ENCODE measurements around the gene ZNF423.

DNA sequence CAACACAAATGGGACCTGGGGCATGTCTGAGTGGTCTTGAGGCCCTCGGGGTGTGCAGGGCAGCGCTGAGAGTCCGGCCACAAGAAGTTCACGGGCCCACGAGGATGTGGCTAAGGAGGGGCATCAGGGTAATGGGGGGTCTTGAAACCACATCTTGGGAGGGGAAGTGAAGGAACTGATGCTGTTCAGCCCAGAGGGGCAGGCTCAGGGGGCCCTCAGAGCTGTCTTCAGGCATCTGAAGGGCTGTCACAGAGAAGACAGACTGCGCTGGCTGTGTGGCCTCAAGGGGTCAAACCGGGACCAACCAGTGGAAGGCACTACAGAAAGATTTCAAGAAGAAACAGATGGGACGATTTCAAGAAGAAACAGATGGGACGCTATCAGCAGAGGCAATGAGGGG is 45.1 kb downstream of the ZNF423 start:
- TF ChIP-seq CTCF (IDR thresholded peaks at IDR 0.05; ENCODE audit: borderline replicate concordance, extremely low read depth, low read length, poor library complexity, severe bottlenecking) (no peak), EZH2 (IDR thresholded peaks at IDR 0.05; ENCODE audit: borderline replicate concordance, low read depth, low read length, severe bottlenecking) (no peak)
